SK-N-MC (cell line): ENCODE measurements around the gene SECTM1.

Source experiments
- EZH2 ChIP-seq: fragments of 200-600 bp; sonication (generic); IDR thresholded peaks from one replicate; pipeline ENCODE4 v1.6.1; 2017; ENCODE audit warnings: antibody characterized with exemption
- POLR2AphosphoS5 ChIP-seq: IDR thresholded peaks from 2 replicates; pipeline ENCODE4 v1.6.1; 2012; ENCODE audit warnings: mild to moderate bottlenecking, low read depth, low read length, borderline replicate concordance

GRCh38 chr17:82350182-82351030 lies 16.8 kb upstream of the SECTM1 start:
- no peak for TF ChIP-seq EZH2
- no peak for TF ChIP-seq POLR2AphosphoS5
